OCI-M2 (cell line): ENCODE data around the gene NAA25.
"Not testable (repeated sequence)": the region's sequence is repeated elsewhere in the genome, so short reads cannot be mapped to it uniquely, and the experiment has no call there.

Experiments used
- DNase-seq: peaks from one replicate; lab custom pipeline; 2025; ENCODE audit not compliant: unreplicated experiment; lab: John Stamatoyannopoulos, UW

NAA25 gene

DNA sequence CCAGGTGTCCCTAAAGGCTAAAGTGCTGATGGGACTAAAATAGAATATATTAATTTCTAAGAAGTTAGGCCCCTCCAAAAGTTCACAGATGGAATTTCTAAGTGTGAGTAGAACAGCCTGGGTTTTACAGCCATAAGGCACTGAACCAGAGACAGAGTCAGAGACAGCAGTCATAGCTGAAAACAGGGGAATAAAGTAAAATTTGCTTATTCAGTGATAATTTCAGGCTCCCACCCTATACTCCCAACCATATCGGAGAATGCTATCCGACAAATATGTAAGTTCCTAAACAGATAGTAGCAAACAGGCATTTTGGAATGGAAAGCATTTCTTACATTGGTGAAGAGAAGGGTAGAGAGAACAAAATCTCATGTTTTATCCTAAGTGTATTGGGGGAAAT, 45.3 kb downstream of the NAA25 start:
- no peak for DNase-seq

DNA sequence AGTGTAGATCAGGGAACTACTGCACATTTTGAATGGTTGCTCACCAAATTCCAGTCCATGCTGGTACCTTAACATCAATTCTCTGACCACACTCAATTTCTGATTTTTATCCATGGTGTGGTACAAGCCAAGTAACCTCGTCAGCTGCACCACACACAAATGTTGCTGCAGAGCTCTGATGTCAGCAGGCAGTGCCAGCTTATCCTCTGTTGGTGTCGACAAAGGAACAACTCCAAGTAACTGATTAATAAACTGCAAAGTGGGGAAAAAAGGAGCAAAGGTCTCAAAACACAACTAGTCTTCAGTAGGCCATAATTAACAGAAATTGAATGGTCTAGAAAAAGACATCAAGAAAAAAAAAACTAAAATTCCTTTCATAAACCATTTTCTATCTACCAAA, 47.4 kb downstream of the NAA25 start:
- DNase-seq, result no peak

DNA sequence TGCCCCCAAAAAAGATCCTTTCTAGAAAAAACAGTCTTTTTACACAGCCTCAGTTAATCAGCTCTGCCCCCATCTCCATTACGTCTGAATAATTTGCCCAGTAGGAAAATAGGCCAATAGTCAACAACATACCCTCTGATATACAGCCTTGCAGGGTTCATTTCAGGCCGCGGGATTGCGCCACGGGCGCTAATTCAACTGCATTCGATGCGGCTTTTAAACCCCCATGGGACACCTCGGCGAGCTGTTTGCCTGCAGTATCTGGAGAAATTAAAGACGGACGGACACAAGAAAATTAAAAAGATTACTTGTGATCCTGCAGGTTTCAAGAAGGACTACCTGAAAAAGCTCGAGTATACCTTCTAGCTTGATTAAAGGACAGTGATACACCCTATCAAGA, 59.2 kb downstream of the NAA25 start:
- DNase-seq, result no peak

DNA sequence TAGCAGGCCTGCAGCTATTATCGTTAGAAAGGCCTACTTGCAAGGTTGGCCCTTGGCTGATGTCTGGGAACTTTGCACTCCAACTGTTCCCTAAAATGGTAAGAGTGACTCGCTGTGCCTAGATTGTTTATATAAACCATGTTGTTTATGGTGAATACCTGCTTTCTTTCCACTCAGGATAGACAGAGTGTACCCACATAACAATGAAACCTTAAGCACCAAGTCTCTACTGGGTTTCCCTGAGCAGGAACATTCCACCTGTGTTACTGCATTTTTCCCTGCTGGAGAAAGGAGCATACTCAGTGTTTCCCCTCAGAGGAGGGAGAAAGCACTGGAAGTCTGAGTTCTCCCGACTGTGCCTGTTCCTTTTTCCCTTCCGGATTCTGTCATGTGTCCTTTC, 62.6 kb downstream of the NAA25 start:
- DNase-seq, result no peak

DNA sequence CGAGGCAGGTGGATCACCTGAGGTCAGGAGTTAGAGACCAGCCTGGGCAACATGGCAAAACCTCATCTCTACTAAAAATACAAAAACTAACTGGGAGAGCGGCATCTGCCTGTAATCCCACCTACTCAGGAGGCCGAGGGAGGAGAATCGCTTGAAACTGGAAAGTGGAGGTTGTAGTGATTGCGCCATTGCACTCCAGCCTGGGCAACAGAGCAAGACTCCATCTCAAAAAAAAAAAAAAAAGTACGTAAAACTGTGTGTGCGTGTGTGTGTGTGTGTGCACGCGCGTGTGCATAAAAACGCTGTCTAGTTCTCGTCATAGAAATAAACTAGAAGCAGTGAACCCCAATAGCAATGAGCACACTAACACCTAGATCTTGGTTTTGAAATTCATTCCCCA, 72.0 kb downstream of the NAA25 start:
- not testable (repeated sequence) for DNase-seq

DNA sequence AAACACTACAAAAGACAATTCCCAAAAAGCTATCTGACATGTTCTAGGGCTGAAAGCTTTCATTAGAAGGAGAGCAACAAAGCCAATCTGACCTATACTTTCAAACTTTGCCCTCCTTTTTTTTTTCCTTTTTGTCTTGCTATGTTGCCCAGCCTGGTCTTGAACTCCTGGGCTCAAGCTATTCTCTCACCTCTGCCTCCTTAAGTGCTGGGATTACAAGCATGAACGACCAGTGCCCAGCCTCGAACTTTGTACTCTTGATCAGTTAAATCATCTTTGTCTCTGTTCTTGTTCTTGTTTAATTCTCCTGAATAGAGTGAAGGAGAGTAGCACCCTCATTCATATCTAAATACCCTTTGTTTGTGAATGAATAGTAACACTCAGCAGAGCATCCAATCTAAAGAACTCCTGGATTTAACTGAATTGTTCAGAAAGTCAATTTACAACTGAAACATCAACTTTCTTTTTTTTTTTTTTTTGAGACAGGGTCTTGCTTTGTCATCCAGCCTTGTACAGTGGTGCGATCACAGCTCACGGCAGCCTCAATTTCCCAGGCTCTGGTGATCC, 73.3 kb downstream of the NAA25 start:
- no peak for DNase-seq

DNA sequence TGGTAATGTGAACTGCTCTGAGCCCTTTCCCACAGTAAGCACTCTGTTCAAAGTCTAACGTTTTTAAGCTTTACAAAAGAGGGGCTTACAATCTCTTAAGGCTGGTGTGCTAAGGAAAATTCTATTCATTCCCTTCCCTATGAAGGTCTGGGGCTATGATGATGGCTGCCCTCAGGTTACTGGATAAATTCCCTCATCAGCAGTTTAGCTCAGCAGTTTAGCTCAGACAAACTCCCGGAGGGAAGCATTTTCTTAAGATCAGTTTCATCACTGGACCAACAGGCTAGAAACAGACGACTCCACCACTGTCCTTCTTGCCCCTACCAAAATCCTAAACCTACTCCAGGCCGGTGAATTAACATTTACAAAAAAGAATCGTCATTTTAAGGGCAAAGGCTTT, 76.3 kb downstream of the NAA25 start:
- DNase-seq, result no peak

DNA sequence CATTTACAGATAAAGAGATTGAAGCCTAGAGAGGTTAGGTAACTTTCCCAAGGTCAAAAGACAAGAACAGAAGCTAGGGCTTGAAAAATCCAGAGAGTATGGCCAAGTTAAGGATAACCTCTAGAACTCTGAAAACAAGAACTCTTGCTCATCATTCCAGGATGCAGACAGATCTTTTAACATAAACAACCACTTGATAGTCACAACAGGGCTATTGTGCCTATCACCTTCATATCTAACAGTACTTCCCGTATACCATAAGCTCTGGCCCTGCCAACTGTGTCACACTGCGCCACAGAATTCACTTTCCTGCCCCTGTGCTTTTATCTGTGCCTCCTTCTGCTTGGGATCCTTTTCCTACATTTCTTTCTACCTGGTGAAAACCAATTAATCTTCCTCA, 77.1 kb downstream of the NAA25 start:
- no peak for DNase-seq

DNA sequence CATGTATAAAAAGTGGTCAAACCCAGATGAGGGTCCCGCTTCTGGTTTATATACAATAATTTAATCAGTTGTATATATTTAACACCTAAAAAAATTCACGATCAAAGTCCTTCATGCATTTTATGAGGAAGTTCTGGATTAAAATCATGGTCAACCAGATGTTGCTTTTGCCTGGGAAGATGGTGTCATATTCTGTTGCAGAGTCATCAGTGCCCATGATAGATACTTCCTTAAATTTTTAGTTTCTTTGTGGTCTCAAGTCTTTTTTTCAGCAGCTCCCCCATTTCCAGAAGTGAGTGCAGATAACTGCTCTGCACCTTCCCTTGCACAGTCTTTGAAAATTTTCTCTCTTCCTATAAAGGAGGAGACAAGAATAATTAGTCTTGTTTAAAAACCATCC, 79.3 kb downstream of the NAA25 start:
- DNase-seq, result no peak

DNA sequence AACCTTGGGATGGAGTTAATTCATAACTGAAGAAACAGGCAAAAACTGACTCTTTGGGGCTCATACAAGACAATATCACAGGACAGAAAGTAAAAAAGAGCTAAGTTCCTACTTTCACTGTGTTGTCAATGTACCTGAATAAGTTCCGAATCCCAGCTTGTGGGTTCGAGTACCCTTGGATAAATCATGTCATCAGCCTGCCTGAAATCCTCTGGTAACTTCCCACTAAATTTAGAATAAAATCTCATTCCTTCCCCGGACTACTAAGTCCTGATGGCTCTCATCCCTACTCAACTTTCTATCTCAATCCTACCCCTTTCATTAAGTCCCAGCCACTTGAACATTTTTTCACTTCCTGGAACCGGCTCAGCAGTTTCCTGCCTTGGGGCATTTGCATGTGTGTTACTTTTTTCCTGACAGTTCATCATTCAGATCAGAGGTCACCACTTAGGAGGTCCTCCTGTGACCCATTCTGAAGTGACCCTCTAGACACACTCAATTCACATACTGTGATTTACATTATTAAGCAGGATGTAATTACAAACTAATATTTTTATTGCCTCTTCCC, 82.7 kb downstream of the NAA25 start:
- no peak for DNase-seq

DNA sequence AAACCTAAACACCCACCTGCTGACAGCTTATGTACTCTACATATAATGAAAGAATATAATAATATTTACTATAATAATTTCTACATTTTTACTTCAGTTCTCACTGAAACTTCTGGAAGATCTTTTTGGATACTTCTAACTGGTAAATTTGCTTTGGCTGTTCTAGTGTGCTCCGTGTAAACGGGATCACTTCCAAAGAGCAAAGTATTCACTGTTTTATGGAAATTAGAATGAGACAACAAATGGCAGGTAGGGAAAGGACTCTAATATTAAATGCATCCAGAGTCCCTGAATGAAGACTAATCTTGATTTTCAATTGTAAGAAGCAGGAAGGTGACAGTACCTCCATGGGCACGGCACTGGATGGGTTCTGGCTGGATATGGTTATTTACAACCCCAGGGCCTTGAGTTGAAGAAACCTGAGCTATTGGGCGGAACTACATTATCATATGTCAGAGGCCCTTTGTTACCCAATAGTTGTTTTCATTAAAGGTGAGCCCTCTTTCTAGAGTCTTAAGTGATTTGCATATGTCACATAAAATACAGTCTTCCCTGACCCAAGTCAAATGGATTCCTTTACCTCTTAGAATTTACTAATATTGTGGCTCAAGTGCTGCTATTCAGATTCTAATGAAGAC, 84.7 kb downstream of the NAA25 start:
- no peak for DNase-seq

DNA sequence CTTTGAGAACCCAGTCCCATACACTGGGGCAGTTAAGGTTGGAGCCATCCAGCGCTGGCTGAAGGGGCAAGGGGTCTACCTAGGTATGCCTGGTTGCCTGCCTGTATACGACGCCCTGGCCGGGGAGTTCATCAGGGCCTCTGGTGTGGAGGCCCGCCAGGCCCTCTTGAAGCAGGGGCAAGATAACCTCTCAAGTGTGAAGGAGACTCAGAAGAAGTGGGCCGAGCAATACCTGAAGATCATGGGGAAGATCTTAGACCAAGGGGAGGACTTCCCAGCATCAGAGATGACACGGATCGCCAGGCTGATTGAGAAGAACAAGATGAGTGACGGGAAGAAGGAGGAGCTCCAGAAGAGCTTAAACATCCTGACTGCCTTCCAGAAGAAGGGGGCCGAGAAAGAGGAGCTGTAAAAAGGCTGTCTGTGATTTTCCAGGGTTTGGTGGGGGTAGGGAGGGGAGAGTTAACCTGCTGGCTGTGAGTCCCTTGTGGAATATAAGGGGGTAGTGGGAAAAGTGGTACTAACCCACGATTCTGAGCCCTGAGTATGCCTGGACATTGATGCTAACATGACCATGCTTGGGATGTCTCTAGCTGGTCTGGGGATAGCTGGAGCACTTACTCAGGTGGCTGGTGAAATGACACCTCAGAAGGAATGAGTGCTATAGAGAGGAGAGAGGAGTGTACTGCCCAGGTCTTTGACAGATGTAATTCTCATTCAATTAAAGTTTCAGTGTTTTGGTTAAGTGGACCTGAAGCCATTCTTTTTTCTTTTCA, 86.2 kb downstream of the NAA25 start:
- no peak for DNase-seq

DNA sequence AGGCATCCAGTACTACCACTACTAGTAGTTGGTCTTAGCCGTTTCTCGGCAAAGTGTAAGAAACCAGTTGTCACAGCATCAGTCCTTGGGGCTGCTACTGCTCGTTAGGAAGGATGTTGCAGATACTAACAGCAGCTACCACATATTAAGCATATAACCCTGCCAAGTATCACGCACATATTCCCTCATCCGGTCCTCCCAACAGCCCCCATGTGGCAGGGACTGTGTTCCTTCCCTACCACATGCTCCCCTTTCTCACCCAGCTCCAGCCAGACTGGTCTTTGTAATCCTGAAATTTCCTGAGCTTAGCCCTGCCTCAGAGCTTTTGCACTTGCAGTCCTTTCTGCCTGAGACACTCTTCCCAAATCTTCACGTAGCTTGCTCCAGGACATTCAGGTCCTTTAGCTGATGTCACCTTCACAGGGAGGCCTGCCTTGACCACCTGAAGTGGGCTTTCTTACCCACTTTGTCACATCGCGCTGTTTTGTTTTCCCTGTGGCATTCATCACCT, 87.6 kb downstream of the NAA25 start:
- no peak for DNase-seq

DNA sequence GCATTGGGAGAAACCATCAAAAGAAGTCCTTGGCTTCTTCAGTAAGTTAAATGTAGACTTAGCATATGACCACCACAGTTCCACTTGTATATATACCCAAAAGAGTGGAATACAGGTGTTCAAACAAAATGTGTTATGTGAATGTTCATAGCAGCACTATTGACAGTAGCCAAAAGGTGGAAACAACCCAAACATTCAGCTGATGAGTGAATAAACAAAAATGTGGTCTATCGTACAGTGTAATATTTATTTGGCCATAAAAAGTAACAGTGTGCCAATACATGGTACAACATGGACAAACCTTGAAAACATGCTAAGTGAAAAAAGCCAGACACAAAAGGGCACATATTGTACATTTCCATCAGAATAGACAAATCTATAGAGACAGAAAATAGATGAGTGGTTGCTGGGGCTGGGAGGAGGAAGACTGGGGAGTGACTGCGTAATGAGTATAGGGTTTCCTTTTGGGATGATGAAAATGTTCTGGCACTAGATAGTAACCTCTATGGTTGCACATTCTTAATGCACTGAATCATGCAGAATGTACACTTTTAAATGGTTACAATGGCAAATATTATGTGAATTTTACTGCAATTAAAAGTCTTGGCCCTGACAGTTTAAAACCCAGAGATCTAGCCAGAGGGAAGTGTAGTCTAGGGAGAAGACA, 89.9 kb downstream of the NAA25 start:
- DNase-seq, result no peak

DNA sequence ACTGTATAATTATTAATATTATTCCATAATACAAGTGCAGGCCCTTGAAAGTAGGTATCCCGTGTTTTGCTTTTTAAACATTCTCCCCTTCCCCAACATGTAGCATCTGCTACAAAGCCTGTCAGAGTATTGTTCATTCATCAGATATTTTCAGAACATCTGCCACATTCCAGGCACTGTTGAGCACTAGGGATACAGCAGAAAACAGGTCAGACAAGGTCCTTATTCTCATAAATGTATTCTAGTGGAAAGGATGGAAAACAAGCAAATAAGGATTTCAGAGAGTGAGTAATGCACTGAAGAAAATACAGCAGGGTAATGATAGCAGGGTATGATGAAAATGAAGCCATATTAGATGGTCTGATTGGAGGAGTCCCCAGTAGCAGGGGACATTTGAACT, 91.5 kb downstream of the NAA25 start:
- no peak for DNase-seq

DNA sequence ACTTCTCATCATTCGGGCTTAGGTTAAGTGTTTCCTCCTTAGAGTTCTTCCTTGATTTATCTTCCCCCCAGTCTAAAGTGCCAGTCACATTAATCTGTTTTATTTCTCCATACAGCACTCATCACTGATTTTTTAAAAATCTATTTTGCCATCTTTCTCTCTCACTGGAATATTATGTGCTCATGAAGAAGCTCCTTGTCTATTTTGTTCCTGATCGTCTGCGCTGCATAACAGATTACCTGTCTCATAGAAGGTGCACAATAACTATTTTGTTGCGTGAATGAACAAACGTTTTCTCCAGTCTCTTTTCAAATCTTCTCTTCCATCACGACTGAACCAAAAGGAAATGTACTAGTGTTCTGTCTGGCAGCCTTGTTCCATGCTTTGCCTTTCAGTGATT, 92.6 kb downstream of the NAA25 start:
- DNase-seq, result no peak

DNA sequence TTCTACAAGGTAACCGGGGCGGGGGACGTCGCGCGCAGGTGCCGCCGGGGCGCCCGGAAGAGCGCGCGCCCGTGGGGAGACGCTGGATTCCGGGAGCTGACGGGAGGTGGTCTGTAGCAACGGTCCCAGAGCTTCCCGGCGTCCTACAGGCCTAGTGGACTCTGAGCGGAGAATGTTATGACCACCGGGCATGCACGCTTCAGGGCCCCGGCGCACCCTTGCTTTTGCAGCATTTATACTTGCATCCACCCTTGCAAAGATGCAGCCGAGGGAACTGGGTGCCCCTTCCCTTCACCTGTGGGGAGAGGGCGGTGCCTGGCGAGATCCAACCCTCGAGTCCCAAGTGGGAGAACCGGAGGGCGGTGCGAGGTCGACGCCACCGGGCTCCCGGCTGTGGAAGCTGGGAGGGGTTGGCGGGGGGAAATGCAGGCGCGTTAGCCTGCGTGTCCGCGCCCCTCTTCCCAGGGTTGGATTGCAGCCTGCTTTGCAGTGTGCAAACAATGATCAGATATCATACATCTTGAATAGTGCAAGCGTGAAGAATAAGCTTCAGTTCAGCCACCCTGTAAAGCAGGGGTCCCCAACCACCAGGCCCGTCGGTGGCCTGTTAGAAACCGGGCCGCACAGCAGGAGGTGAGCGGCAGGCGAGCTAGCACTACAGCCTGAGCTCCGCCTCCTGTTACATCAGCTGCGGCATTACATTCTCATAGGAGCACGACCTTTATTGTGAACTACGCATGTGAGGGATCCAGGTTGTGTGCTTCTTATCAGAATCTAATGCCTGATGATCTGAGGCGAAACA, 94.8 kb downstream of the NAA25 start:
- DNase-seq, result no peak

DNA sequence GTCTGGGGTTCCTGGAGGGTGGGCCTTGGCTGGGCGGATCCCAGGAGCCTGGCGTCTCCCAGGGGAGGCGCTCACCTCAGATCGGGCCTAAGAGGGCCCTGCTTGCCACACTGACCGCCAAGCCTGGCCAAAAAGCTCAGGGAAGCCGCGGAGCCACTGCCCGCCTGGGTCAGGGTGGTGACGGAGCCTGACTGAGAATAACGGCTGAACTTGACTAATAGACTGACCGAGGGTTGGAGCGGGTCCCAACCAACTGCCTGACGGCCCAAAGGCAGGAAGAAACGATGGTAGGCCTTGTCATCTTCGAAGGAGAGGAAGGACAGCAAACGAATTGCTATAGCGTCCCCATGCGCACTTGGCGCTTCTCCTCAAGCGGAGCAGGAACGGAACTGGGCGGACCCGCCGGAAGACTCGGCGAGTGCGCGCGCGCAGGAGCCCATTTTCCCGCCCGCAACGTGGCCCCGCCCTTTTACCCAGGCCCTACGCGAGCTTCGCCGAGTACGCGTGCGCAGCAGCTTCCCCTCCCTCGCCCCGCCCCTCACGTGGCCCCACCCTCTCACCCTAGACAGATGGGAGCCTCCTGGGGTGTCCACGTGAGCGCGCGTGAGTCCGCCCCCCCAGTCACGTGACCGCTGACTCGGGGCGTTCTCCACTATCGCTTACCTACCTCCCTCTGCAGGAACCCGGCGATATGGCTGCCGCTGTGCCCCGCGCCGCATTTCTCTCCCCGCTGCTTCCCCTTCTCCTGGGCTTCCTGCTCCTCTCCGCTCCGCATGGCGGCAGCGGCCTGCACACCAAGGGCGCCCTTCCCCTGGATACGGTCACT, 95.6 kb downstream of the NAA25 start, which contains the start of the genes ERP29 and TMEM116:
Gene ERP29 (plus strand): TSS at position 652 of the 826 bp plus-strand sequence. CDS start 40 bp downstream, at position 692.
Gene TMEM116 (minus strand): TSS at position 391 of the 826 bp plus-strand sequence. CDS start 7,895 bp downstream, outside the sequence.
- peak; percentile 74 for DNase-seq

DNA sequence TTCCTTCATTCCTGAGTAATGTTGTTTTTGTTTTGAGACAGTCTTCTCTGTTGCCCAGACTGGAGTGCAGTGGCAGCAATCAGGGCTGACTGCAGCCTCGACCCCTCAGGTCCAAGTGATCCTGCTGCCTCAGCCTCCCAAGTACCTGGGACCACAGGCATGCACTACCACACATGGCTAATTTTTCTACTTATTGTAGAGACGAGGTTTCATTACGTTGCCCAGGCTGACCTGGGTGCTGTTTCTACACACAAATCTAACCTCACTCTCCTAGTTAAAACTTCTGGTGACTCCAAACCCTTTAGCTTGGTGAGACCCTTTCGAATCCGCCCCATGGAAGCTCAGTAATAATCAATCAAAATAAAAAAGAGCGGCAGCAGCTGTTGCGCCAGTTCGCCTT, 96.9 kb downstream of the NAA25 start:
- DNase-seq, result no peak
